ENCODE measurements around the gene TNFAIP1.

- no peak for TF ChIP-seq CTCF (IDR thresholded peaks at IDR 0.05; ENCODE audit: low read depth, low read length)
- TF ChIP-seq EZH2phosphoT487 (IDR thresholded peaks at IDR 0.05; ENCODE audit: low read depth), result no peak
These were observed 16.0 kb upstream of the TNFAIP1 start for GRCh38 chr17:28319598-28319935.

Measured in OCI-LY3 (cell line).